HG02642 (cell line): ENCODE results near the gene MAST4.

Experiments
- ATAC-seq: cut with Tn5 transposase; IDR thresholded peaks from one replicate; pipeline ENCODE4 v1.9.1; 2021; ENCODE audit warnings: mild to moderate bottlenecking; ENCODE audit not compliant: unreplicated experiment, poor library complexity

Gene MAST4

GRCh38 chr5:66862020-66862419, 265.8 kb downstream of the MAST4 start:
- no peak for ATAC-seq

GRCh38 chr5:66863243-66864170, 267.3 kb downstream of the MAST4 start:
- no peak for ATAC-seq

- no peak for ATAC-seq
Measured at GRCh38 chr5:66864240-66864884, 268.2 kb downstream of the MAST4 start.

GRCh38 chr5:66867618-66868322, 271.6 kb downstream of the MAST4 start:
- no peak for ATAC-seq

GRCh38 chr5:66869347-66869746, 273.2 kb downstream of the MAST4 start:
- no peak for ATAC-seq

GRCh38 chr5:66870708-66871107, 274.5 kb downstream of the MAST4 start:
- ATAC-seq, result no peak

- ATAC-seq, result no peak
Measured at GRCh38 chr5:66871651-66872050, 275.5 kb downstream of the MAST4 start.

GRCh38 chr5:66872736-66873331, 276.6 kb downstream of the MAST4 start:
- ATAC-seq, result no peak

GRCh38 chr5:66874004-66874403, 277.8 kb downstream of the MAST4 start:
- ATAC-seq, result no peak

GRCh38 chr5:66875315-66875714, 279.1 kb downstream of the MAST4 start:
- no peak for ATAC-seq

- no peak for ATAC-seq
Measured at GRCh38 chr5:66876266-66876807, 280.1 kb downstream of the MAST4 start.

GRCh38 chr5:66877843-66878242, 281.6 kb downstream of the MAST4 start:
- no peak for ATAC-seq

GRCh38 chr5:66880401-66880800, 284.2 kb downstream of the MAST4 start:
- ATAC-seq, result no peak

GRCh38 chr5:66881480-66882161, 285.4 kb downstream of the MAST4 start:
- ATAC-seq, result no peak

- ATAC-seq, result no peak
Measured at GRCh38 chr5:66882606-66883227, 286.5 kb downstream of the MAST4 start.

GRCh38 chr5:66884564-66885243, 288.5 kb downstream of the MAST4 start:
- no peak for ATAC-seq

GRCh38 chr5:66886941-66887340, 290.7 kb downstream of the MAST4 start:
- ATAC-seq, result no peak

GRCh38 chr5:66888613-66889012, 292.4 kb downstream of the MAST4 start:
- ATAC-seq, result no peak

GRCh38 chr5:66889056-66889455, 292.9 kb downstream of the MAST4 start:
- ATAC-seq, result no peak
